ENCODE measurements around the gene NAP1L1.

The NAP1L1 gene

DNA sequence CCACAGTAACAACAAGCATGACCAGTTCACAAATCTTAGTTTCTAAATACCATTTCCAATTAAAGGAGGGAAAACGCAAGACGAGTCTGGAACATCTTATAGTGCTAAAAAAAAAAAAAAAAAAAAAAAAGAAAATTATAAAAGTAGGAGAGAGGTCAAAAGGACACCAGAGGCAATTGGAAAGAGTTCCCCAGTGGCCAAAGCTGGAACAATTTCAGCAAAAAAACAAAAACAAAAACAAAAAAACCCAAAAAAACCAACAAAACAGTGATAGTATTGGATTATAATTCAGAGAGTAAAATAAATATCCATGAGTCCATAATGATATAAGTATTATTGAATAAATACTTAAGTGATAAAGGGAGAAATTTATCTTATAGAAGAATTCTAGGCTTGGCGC lies 10.3 kb upstream of the NAP1L1 start:
- no peaks in the 10 kb centered on the region for H3K79me2 ChIP-seq (ENCODE audit: control insufficient read depth, insufficient read depth, low read length, poor library complexity)
- H3K36me3 ChIP-seq (ENCODE audit: control insufficient read depth in 1 of 2, insufficient read depth in 2 of 2, low read length in 2 of 2), result no peaks in the 10 kb centered on the region
- no peak overlapping the region for H2AK5ac ChIP-seq (ENCODE audit: low read length)
- H3K9ac ChIP-seq (ENCODE audit: low read length), result no peak overlapping the region
- no peak overlapping the region for H4K91ac ChIP-seq (ENCODE audit: low read depth, low read length)
- H2BK12ac ChIP-seq (ENCODE audit: low read length), result no peak overlapping the region
- no peak for DNase-seq
- no peak overlapping the region for H3K14ac ChIP-seq (ENCODE audit: low read length)
- H3K4me3 ChIP-seq (ENCODE audit: low read depth, low read length), result no peak overlapping the region
- no peak overlapping the region for H3K27ac ChIP-seq (ENCODE audit: low read depth, low read length)
- H3K23ac ChIP-seq (ENCODE audit: low read length), result no peak overlapping the region
- H3K4me1 ChIP-seq (ENCODE audit: control insufficient read depth in 1 of 2, insufficient read depth in 2 of 2, low read length in 2 of 2), result no peaks in the 10 kb centered on the region
- H3K79me1 ChIP-seq (ENCODE audit: low read length), result no peaks in the 10 kb centered on the region
- no peaks in the 10 kb centered on the region for H3K27me3 ChIP-seq (ENCODE audit: insufficient read depth, low read length)
- no peak overlapping the region for H3K18ac ChIP-seq (ENCODE audit: low read length)
- no peak overlapping the region for H4K12ac ChIP-seq (ENCODE audit: low read depth, low read length)
- H3K4me2 ChIP-seq (ENCODE audit: low read length), result no peak overlapping the region
- H2BK120ac ChIP-seq (ENCODE audit: insufficient read depth, low read length, poor library complexity), result no peak overlapping the region
- no peak overlapping the region for H2AFZ ChIP-seq (ENCODE audit: insufficient read depth, low read length, poor library complexity)
- no peak overlapping the region for H3K4ac ChIP-seq (ENCODE audit: low read depth, low read length)
- H4K8ac ChIP-seq (ENCODE audit: low read depth, low read length), result no peak overlapping the region
- H2BK5ac ChIP-seq (ENCODE audit: low read depth, low read length, poor library complexity), result no peak overlapping the region
- WGBS (ENCODE audit: extremely low coverage, insufficient coverage, insufficient read length), result no CpG with 5 or more reads among the region's 3 CpGs
- no peaks in the 10 kb centered on the region for H3K9me3 ChIP-seq (ENCODE audit: insufficient read depth, low read depth, low read length)

DNA sequence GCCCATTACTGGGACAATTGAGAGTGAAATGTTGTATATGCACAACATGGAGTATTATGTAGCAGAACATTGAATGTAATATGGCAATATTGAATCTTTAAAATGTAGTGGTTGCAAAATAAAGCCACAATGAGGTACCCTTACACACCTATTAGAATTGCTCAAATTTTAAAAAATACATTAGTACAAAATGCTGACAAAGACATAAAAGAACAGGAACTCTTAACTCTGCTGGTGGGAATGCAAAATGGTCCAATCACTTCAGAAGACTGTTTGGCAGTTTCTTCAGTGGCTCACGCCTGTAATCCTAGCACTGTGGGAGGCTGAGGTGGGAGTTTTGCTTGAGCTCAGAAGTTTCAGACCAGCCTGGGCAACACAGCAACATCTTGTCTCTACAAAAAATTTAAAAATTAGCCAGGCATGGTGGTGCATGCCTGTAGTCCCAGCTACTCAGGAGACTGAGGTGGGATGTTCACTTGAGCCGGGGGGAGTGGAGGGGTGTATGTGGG lies 6.8 kb upstream of the NAP1L1 start:
- Histone ChIP-seq H3K27me3 (ENCODE audit: insufficient read depth, low read length) (no peaks in the 10 kb centered on the region), H3K4me2 (ENCODE audit: low read length) (no peak overlapping the region), H3K4me3 (ENCODE audit: low read depth, low read length) (no peak overlapping the region), H3K79me2 (ENCODE audit: control insufficient read depth, insufficient read depth, low read length, poor library complexity) (no peaks in the 10 kb centered on the region), H4K91ac (ENCODE audit: low read depth, low read length) (no peak overlapping the region), H3K9ac (ENCODE audit: low read length) (no peak overlapping the region), H2BK12ac (ENCODE audit: low read length) (no peak overlapping the region), H3K4ac (ENCODE audit: low read depth, low read length) (no peak overlapping the region), H3K9me3 (ENCODE audit: insufficient read depth, low read depth, low read length) (no peaks in the 10 kb centered on the region), H3K36me3 (ENCODE audit: control insufficient read depth in 1 of 2, insufficient read depth in 2 of 2, low read length in 2 of 2) (no peaks in the 10 kb centered on the region), H2BK5ac (ENCODE audit: low read depth, low read length, poor library complexity) (no peak overlapping the region), H2AK5ac (ENCODE audit: low read length) (no peak overlapping the region), H3K79me1 (ENCODE audit: low read length) (no peaks in the 10 kb centered on the region), H4K8ac (ENCODE audit: low read depth, low read length) (no peak overlapping the region), H3K27ac (ENCODE audit: low read depth, low read length) (no peak overlapping the region), H3K14ac (ENCODE audit: low read length) (no peak overlapping the region), H4K12ac (ENCODE audit: low read depth, low read length) (no peak overlapping the region), H2BK120ac (ENCODE audit: insufficient read depth, low read length, poor library complexity) (no peak overlapping the region), H3K23ac (ENCODE audit: low read length) (no peak overlapping the region), H2AFZ (ENCODE audit: insufficient read depth, low read length, poor library complexity) (no peak overlapping the region), H3K4me1 (ENCODE audit: control insufficient read depth in 1 of 2, insufficient read depth in 2 of 2, low read length in 2 of 2) (no peaks in the 10 kb centered on the region), H3K18ac (ENCODE audit: low read length) (no peak overlapping the region)
- no peak for DNase-seq
- no CpG with 5 or more reads among the region's 2 CpGs for WGBS (ENCODE audit: extremely low coverage, insufficient coverage, insufficient read length)

DNA sequence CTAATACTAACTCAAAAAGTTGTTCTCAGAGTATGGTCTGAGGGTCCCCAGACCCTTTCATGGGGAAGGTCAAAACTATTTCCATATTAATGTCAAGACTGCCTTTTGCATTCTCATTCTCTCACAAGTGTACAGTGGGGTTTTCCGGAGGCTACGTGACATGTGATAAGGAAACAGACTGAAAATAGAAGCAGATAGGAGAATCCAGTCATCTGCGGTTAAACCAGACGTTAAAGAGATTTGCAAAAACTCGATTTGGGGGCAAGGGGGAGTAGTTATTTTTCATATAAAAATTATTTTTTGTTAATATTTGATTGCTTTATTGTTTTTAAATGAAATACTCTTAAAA lies 1.0 kb upstream of the NAP1L1 start:
- H4K91ac ChIP-seq (ENCODE audit: low read depth, low read length), result no peak overlapping the region
- DNase-seq, result peak in 1 of 2 donors; percentile 22
- H2BK120ac ChIP-seq (ENCODE audit: insufficient read depth, low read length, poor library complexity), result no peak overlapping the region
- H2BK12ac ChIP-seq (ENCODE audit: low read length), result no peak overlapping the region
- H3K23ac ChIP-seq (ENCODE audit: low read length), result no peak overlapping the region
- H2BK5ac ChIP-seq (ENCODE audit: low read depth, low read length, poor library complexity), result no peak overlapping the region
- no peak overlapping the region for H3K4me3 ChIP-seq (ENCODE audit: low read depth, low read length)
- no peak overlapping the region for H2AK5ac ChIP-seq (ENCODE audit: low read length)
- H3K79me1 ChIP-seq (ENCODE audit: low read length), result peaks cover 6% of the 10 kb centered on the region
- no peak overlapping the region for H3K18ac ChIP-seq (ENCODE audit: low read length)
- no peaks in the 10 kb centered on the region for H3K9me3 ChIP-seq (ENCODE audit: insufficient read depth, low read depth, low read length)
- no peak overlapping the region for H2AFZ ChIP-seq (ENCODE audit: insufficient read depth, low read length, poor library complexity)
- no CpG with 5 or more reads among the region's 5 CpGs for WGBS (ENCODE audit: extremely low coverage, insufficient coverage, insufficient read length)
- no peaks in the 10 kb centered on the region for H3K27me3 ChIP-seq (ENCODE audit: insufficient read depth, low read length)
- no peak overlapping the region for H3K9ac ChIP-seq (ENCODE audit: low read length)
- H3K79me2 ChIP-seq (ENCODE audit: control insufficient read depth, insufficient read depth, low read length, poor library complexity), result peaks cover 8% of the 10 kb centered on the region
- H3K4me2 ChIP-seq (ENCODE audit: low read length), result peak overlapping the region; percentile 72
- no peak overlapping the region for H3K27ac ChIP-seq (ENCODE audit: low read depth, low read length)
- H4K8ac ChIP-seq (ENCODE audit: low read depth, low read length), result no peak overlapping the region
- H4K12ac ChIP-seq (ENCODE audit: low read depth, low read length), result no peak overlapping the region
- H3K4ac ChIP-seq (ENCODE audit: low read depth, low read length), result no peak overlapping the region
- H3K14ac ChIP-seq (ENCODE audit: low read length), result no peak overlapping the region
- peaks cover 0 to 1% of the 10 kb centered on the region in 2 experiments for H3K36me3 ChIP-seq (ENCODE audit: control insufficient read depth in 1 of 2, insufficient read depth in 2 of 2, low read length in 2 of 2)
- H3K4me1 ChIP-seq (ENCODE audit: control insufficient read depth in 1 of 2, insufficient read depth in 2 of 2, low read length in 2 of 2), result peaks cover 2% of the 10 kb centered on the region in 2 experiments

DNA sequence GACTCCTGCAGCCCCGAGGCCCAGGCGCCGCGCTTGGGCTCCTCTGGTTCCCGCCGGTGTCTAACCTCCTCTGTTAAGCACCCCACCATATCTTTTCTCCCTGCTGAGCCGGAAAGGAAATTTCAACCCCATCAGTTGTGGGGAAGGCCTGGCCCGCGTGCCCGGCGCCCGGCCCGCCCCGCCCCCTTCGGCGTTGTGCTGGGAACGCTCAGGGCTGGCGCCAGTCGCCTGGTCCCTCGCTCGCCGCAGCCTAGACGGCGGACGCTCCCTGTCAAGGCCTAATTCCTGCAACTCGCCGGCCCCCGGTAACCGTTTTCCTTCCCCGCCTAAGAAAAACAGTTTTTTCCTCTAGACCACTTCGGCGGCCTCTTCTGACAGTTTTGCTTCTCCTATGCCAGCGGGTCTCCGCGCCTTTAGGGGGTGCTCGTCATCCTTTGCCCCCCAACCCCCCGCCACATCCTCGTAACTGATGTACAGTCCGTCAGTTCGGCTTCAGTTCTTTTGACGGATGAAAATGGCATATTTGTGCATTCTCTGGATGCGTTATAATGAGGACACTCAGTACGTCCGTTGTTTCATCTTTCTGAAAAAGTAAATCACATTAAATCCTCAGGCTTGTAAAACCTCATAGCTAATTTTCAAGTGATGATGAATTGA lies 506 bp upstream of the NAP1L1 start:
- H3K79me2 ChIP-seq (ENCODE audit: control insufficient read depth, insufficient read depth, low read length, poor library complexity), result peaks cover 8% of the 10 kb centered on the region
- H3K23ac ChIP-seq (ENCODE audit: low read length), result no peak overlapping the region
- DNase-seq, result peak; percentile 73 to 78
- H2AK5ac ChIP-seq (ENCODE audit: low read length), result no peak overlapping the region
- peak overlapping the region; percentile 58 for H2AFZ ChIP-seq (ENCODE audit: insufficient read depth, low read length, poor library complexity)
- no peak overlapping the region for H4K91ac ChIP-seq (ENCODE audit: low read depth, low read length)
- H4K8ac ChIP-seq (ENCODE audit: low read depth, low read length), result no peak overlapping the region
- H3K14ac ChIP-seq (ENCODE audit: low read length), result no peak overlapping the region
- peak overlapping the region; percentile 72 for H3K4me2 ChIP-seq (ENCODE audit: low read length)
- H2BK120ac ChIP-seq (ENCODE audit: insufficient read depth, low read length, poor library complexity), result peak overlapping the region; percentile 41
- H3K9me3 ChIP-seq (ENCODE audit: insufficient read depth, low read depth, low read length), result no peaks in the 10 kb centered on the region
- no peak overlapping the region for H3K18ac ChIP-seq (ENCODE audit: low read length)
- peak overlapping the region; percentile 41 for H2BK5ac ChIP-seq (ENCODE audit: low read depth, low read length, poor library complexity)
- whole genome bisulfite sequencing (ENCODE audit: extremely low coverage, insufficient coverage, insufficient read length), result no CpG with 5 or more reads among the region's 44 CpGs
- no peak overlapping the region for H2BK12ac ChIP-seq (ENCODE audit: low read length)
- peak overlapping the region; percentile 64 for H3K27ac ChIP-seq (ENCODE audit: low read depth, low read length)
- H4K12ac ChIP-seq (ENCODE audit: low read depth, low read length), result no peak overlapping the region
- H3K27me3 ChIP-seq (ENCODE audit: insufficient read depth, low read length), result no peaks in the 10 kb centered on the region
- H3K36me3 ChIP-seq (ENCODE audit: control insufficient read depth in 1 of 2, insufficient read depth in 2 of 2, low read length in 2 of 2), result peaks cover 0 to 1% of the 10 kb centered on the region in 2 experiments
- H3K9ac ChIP-seq (ENCODE audit: low read length), result no peak overlapping the region
- H3K4ac ChIP-seq (ENCODE audit: low read depth, low read length), result no peak overlapping the region
- peak overlapping the region; percentile 68 for H3K4me3 ChIP-seq (ENCODE audit: low read depth, low read length)
- H3K4me1 ChIP-seq (ENCODE audit: control insufficient read depth in 1 of 2, insufficient read depth in 2 of 2, low read length in 2 of 2), result peaks cover 2% of the 10 kb centered on the region in 2 experiments
- H3K79me1 ChIP-seq (ENCODE audit: low read length), result peaks cover 6% of the 10 kb centered on the region
